K562 (cell line): ENCODE data around the gene CCR7. TPM values are rescaled to one million over a fixed set of nuclear protein-coding genes. Genes with fewer than 3 reads are reported as not detected.

ENCODE experiments used
- ATAC-seq: fragments of 200-7000 bp; cut with Tn5 transposase; 3 replicates; pipeline ENCODE4 v1.9.1; 2020; ENCODE audit warnings: moderate library complexity
- BruUV-seq: library from RNA; stranded (reverse); fragments of 400-500 nt; replicated peaks from 2 replicates; lab custom pipeline; 2021; lab: Mats Ljungman, UMichigan
- CTCF ChIA-PET: fragments of 300-600 bp; formaldehyde crosslinking; extraction: SDS; loops from one replicate; lab custom pipeline; 2021; ENCODE audit warnings: low intra/inter-chr PET ratio; lab: Yijun Ruan, JAX
- POLR2A ChIA-PET: fragments of 300-600, 350-650 bp; sonication (Branson Sonifier 250); formaldehyde crosslinking; extraction: SDS; loops from one replicate; lab custom pipeline; 2021; ENCODE audit warnings: antibody characterized with exemption, inconsistent platforms; lab: Yijun Ruan, JAX
- DNase-seq, 4 experiments: peaks; one replicate each; pipeline versions ENCODE4 v3.0.0 to v3.0.0-alpha.2; 2011 to 2018; ENCODE audit warnings: low spot score in 3 of 4, mixed read lengths in 3 of 4; ENCODE audit errors: extremely low read depth in 1 of 4
- FAIRE-seq: peaks from 2 replicates; lab custom pipeline; 2011; peaks lifted over from hg19 to GRCh38; lab: Jason Lieb, UNC
- H2AFZ ChIP-seq: 2 replicates; pipeline ENCODE4 v1.6.0; 2011; ENCODE audit warnings: low read depth, low read length, control low read depth, inconsistent platforms
- H3K27ac ChIP-seq: fragments of 200-600 bp; 3 replicates; pipeline ENCODE4 v1.8.0; 2011; ENCODE audit warnings: low read depth, mild to moderate bottlenecking, control low read depth, inconsistent platforms, low read length, moderate library complexity, mixed read lengths; ENCODE audit errors: extremely low read depth
- H3K27me3 ChIP-seq, 2 experiments: fragments of 300-600 bp in 1 of 2; 2 replicates in 1 of 2; 3 replicates in 1 of 2; pipeline versions ENCODE4 v1.6.0 to v1.8.0; 2011; ENCODE audit warnings: inconsistent platforms in 2 of 2, low read length in 2 of 2, mild to moderate bottlenecking in 1 of 2, mixed read lengths in 1 of 2, moderate library complexity in 1 of 2; ENCODE audit not compliant: control insufficient read depth in 2 of 2, insufficient read depth in 2 of 2
- H3K36me3 ChIP-seq: fragments of 300-600 bp; 3 replicates; pipeline ENCODE4 v1.8.0; 2011; ENCODE audit warnings: mild to moderate bottlenecking, low read length, inconsistent platforms; ENCODE audit not compliant: control insufficient read depth, insufficient read depth
- H3K4me1 ChIP-seq, 2 experiments: fragments of 200-600 bp in 1 of 2; replicated peaks in 1 of 2; 2 replicates in 1 of 2; 3 replicates in 1 of 2; pipeline versions ENCODE4 v1.5.1 to v1.8.0; 2011; ENCODE audit warnings: inconsistent platforms in 2 of 2, low read length in 2 of 2, mild to moderate bottlenecking in 1 of 2, mixed read lengths in 1 of 2, moderate library complexity in 1 of 2; ENCODE audit not compliant: control insufficient read depth in 2 of 2, insufficient read depth in 2 of 2
- H3K4me2 ChIP-seq: 2 replicates; pipeline ENCODE4 v1.6.1; 2011; ENCODE audit warnings: low read length, control low read depth, inconsistent platforms, mixed read lengths; ENCODE audit not compliant: insufficient read depth
- H3K4me3 ChIP-seq: fragments of 200-600 bp; sonication (generic), shearing (Covaris generic); 2 replicates; pipeline ENCODE4 v1.5.1; 2016; ENCODE audit warnings: control low read depth, inconsistent platforms
- H3K79me2 ChIP-seq: fragments of 200-600 bp; 3 replicates; pipeline ENCODE4 v1.8.0; 2011; ENCODE audit warnings: low read length, inconsistent platforms; ENCODE audit not compliant: control insufficient read depth, insufficient read depth
- H3K9ac ChIP-seq, 2 experiments: 2 replicates each; pipeline versions ENCODE4 v1.6.0 to v1.6.1; 2011; ENCODE audit warnings: low read depth in 2 of 2, low read length in 2 of 2, control low read depth in 1 of 2, inconsistent platforms in 1 of 2, mild to moderate bottlenecking in 1 of 2, mixed read lengths in 1 of 2; ENCODE audit not compliant: insufficient read depth in 1 of 2
- H3K9me1 ChIP-seq: one replicate; pipeline ENCODE4 v1.6.0; 2011; ENCODE audit warnings: inconsistent platforms, mild to moderate bottlenecking, low read length, moderate library complexity; ENCODE audit not compliant: control insufficient read depth, insufficient read depth
- H3K9me3 ChIP-seq: replicated peaks from 2 replicates; pipeline ENCODE4 v1.5.1; 2011; ENCODE audit warnings: low read depth, low read length, inconsistent platforms; ENCODE audit not compliant: control insufficient read depth, insufficient read depth
- H4K20me1 ChIP-seq: replicated peaks from 2 replicates; pipeline ENCODE4 v1.6.1; 2011; ENCODE audit warnings: low read length, inconsistent platforms, mixed read lengths; ENCODE audit not compliant: control insufficient read depth, insufficient read depth
- ARID2 ChIP-seq: fragments of 450-650 bp; IDR thresholded peaks from 2 replicates; pipeline ENCODE4 v1.6.1; 2017; ENCODE audit warnings: antibody characterized with exemption, mild to moderate bottlenecking
- CBX2 ChIP-seq: fragments of 200-600 bp; sonication (generic); IDR thresholded peaks from one replicate; pipeline ENCODE4 v1.6.1; 2012; ENCODE audit warnings: mild to moderate bottlenecking, low read length, inconsistent platforms; ENCODE audit not compliant: insufficient read depth, poor library complexity, severe bottlenecking
- ESRRB ChIP-seq: fragments of 250-450 bp; sonication (Bioruptor Pico); IDR thresholded peaks from 2 replicates; pipeline ENCODE4 v1.5.0; 2020; ENCODE audit warnings: mild to moderate bottlenecking, moderate library complexity, borderline replicate concordance
- FOXM1 ChIP-seq, 2 experiments: fragments of 450-650 bp in 1 of 2; sonication (generic) in 1 of 2; formaldehyde crosslinking in 1 of 2; IDR thresholded peaks; 2 replicates each; pipeline versions ENCODE4 v1.6.1 to v1.9.0; 2017 to 2022; ENCODE audit warnings: low read depth in 2 of 2, mild to moderate bottlenecking in 2 of 2, missing genetic modification reagents in 1 of 2, moderate library complexity in 1 of 2
- HDAC3 ChIP-seq: fragments of 450-650 bp; IDR thresholded peaks from 2 replicates; pipeline ENCODE4 v1.6.1; 2018; ENCODE audit warnings: borderline replicate concordance, mild to moderate bottlenecking, moderate library complexity; ENCODE audit not compliant: partially characterized antibody
- HDGF ChIP-seq: fragments of 450-650 bp; IDR thresholded peaks from 2 replicates; pipeline ENCODE4 v1.6.1; 2016
- HMG20A ChIP-seq: fragments of 450-650 bp; formaldehyde crosslinking; conservative IDR thresholded peaks from 2 replicates; pipeline ENCODE4 v1.4.0; 2020; ENCODE audit warnings: mild to moderate bottlenecking, mixed read lengths
- ILF3 ChIP-seq: fragments of 450-650 bp; IDR thresholded peaks from 2 replicates; pipeline ENCODE4 v1.6.1; 2018; ENCODE audit warnings: antibody characterized with exemption, mild to moderate bottlenecking, moderate library complexity, borderline replicate concordance
- JUNB ChIP-seq: fragments of 450-650 bp; formaldehyde crosslinking; conservative IDR thresholded peaks from 2 replicates; pipeline ENCODE4 v1.4.0; 2020; ENCODE audit warnings: mild to moderate bottlenecking
- MED1 ChIP-seq: sonication (generic); formaldehyde crosslinking; IDR thresholded peaks from 2 replicates; pipeline ENCODE4 v1.8.1; 2023; ENCODE audit warnings: missing genetic modification reagents, borderline replicate concordance
- MEF2A ChIP-seq: IDR thresholded peaks from 2 replicates; pipeline ENCODE4 v1.6.1; 2011; ENCODE audit warnings: low read depth, mild to moderate bottlenecking, low read length, moderate library complexity; ENCODE audit not compliant: control insufficient read depth
- PCBP2 ChIP-seq: fragments of 200-400 bp; formaldehyde crosslinking; IDR thresholded peaks from 2 replicates; pipeline ENCODE4 v1.6.1; 2018; ENCODE audit warnings: low read length, low read depth, mild to moderate bottlenecking, moderate library complexity; ENCODE audit not compliant: poor library complexity, severe bottlenecking
- PHB ChIP-seq: fragments of 250-450 bp; sonication (Bioruptor Pico); IDR thresholded peaks from 2 replicates; pipeline ENCODE4 v1.5.0; 2021
- POLR2A ChIP-seq: fragments of 450-650 bp; conservative IDR thresholded peaks from 2 replicates; pipeline ENCODE4 v1.6.1; 2016
- PURB ChIP-seq: sonication (generic); formaldehyde crosslinking; IDR thresholded peaks from 2 replicates; pipeline ENCODE4 v1.9.0; 2021; ENCODE audit warnings: low read depth, mild to moderate bottlenecking, missing genetic modification reagents
- RAD21 ChIP-seq, 2 experiments: fragments of 250-450 bp in 1 of 2; fragments of 450-650 bp in 1 of 2; sonication (Bioruptor Pico) in 1 of 2; formaldehyde crosslinking in 1 of 2; IDR thresholded peaks in 1 of 2; conservative IDR thresholded peaks in 1 of 2; 2 replicates each; pipeline versions ENCODE4 v1.4.0 to v1.8.0; 2020 to 2022; ENCODE audit warnings: mild to moderate bottlenecking in 2 of 2, moderate library complexity in 1 of 2
- TAF7 ChIP-seq: fragments of 450-650 bp; IDR thresholded peaks from 2 replicates; pipeline ENCODE4 v1.6.1; 2016; ENCODE audit warnings: missing genetic modification characterization, missing compliant biosample characterization
- TFAP4 ChIP-seq: sonication (generic); formaldehyde crosslinking; IDR thresholded peaks from 2 replicates; pipeline ENCODE4 v1.8.0; 2022; ENCODE audit warnings: missing genetic modification reagents, mild to moderate bottlenecking, moderate library complexity, borderline replicate concordance
- ZFP36 ChIP-seq: fragments of 150-350 bp; IDR thresholded peaks from 2 replicates; pipeline ENCODE4 v1.6.1; 2018; ENCODE audit warnings: low read length, low read depth; ENCODE audit not compliant: partially characterized antibody
- ZNF24 ChIP-seq: fragments of 450-650 bp; IDR thresholded peaks from 2 replicates; pipeline ENCODE4 v1.6.1; 2016
- ZNF436 ChIP-seq: fragments of 250-450, 450-650 bp; sonication (Bioruptor Pico); formaldehyde crosslinking; IDR thresholded peaks from 2 replicates; pipeline ENCODE4 v1.7.0; 2020; ENCODE audit warnings: mild to moderate bottlenecking
- ZNF512 ChIP-seq: IDR thresholded peaks from 2 replicates; pipeline ENCODE4 v1.6.1; 2016; ENCODE audit warnings: missing genetic modification characterization, missing compliant biosample characterization
- ZNF77 ChIP-seq: fragments of 250-450 bp; sonication (Bioruptor Pico); IDR thresholded peaks from 2 replicates; pipeline ENCODE4 v1.5.0; 2020
- WGBS: fragments of 100-300 bp; shearing (Covaris generic); methylation state at CpG from one replicate; pipeline ENCODE4 v1.1.6; 2016; ENCODE audit warnings: low coverage, mixed read lengths; ENCODE audit not compliant: insufficient coverage; ENCODE audit errors: missing lambda C conversion rate; 5-methylcytosine and 5-hydroxymethylcytosine counted together
- in situ Hi-C: fragments of 300-500 bp; cut with MboI; formaldehyde crosslinking; loops from 4 replicates; pipeline ENCODE4 v1.15.0; 2018; ENCODE audit warnings: inconsistent platforms, mixed read lengths
- intact Hi-C: fragments of 100-400 bp; cut with micrococcal nuclease; formaldehyde crosslinking; loops from 2 replicates; pipeline ENCODE4 v1.14.2; 2022
- polyA plus RNA-seq, 8 experiments: library from polyadenylated mRNA; depleted of rRNA in 4 of 8; stranded (reverse) in 5 of 8; unstranded in 3 of 8; fragments of >200 nt; fragmentation: Nextera tagmentation in 2 of 8; fragmentation: Illumina TruSeq in 1 of 8; extraction: Ambion mirVana in 2 of 8; extraction: Trizol in 1 of 8; gene quantifications; 2 replicates each; pipeline versions ENCODE4 v1.2.1 to v1.2.3, GENCODE V29; 2011 to 2014; ENCODE audit warnings: inconsistent platforms in 1 of 8, missing spikeins in 1 of 8
- total RNA-seq, 7 experiments: library from RNA; depleted of rRNA in 6 of 7; stranded (reverse); fragments of >200 nt in 6 of 7; fragmentation: Illumina TruSeq in 2 of 7; extraction: Trizol in 2 of 7; gene quantifications; 2 replicates each; pipeline versions ENCODE4 v1.2.1 to v1.2.3, GENCODE V29; 2011 to 2021; ENCODE audit warnings: low replicate concordance in 1 of 7

The CCR7 gene
- total and polyA plus RNA-seq, 9 of the 15 experiments (the other 6 are each of a cell fraction or from before 2014, with no cell fraction given): 0.14 to 1.4 (median 0.56) TPM

- peak overlapping the region in 1 of 2 experiments; percentile 35; a peak in 1 of 4 replicates for H3K9ac ChIP-seq
- ATAC-seq (no peak), FAIRE-seq (peak; percentile 19)
- TF ChIP-seq PCBP2 (no peak), TAF7 (no peak), RAD21 (CRISPR knock-in tag; conservative IDR thresholded peaks at IDR 0.05 in 1 of 2, IDR thresholded peaks at IDR 0.05 in 1 of 2) (no peak), POLR2A (no peak), ZFP36 (peak; percentile 95), JUNB (CRISPR knock-in tag) (no peak), PURB (CRISPR knock-in tag) (no peak), PHB (CRISPR knock-in tag) (no peak), ZNF24 (no peak), ZNF512 (tag) (no peak), HMG20A (no peak), MED1 (no peak), MEF2A (no peak), HDGF (no peak), ZNF436 (CRISPR knock-in tag) (peak; percentile 76), TFAP4 (CRISPR knock-in tag) (no peak), FOXM1 (IDR thresholded peaks at IDR 0.05; ENCODE audit: low read depth) (no peak), FOXM1 (CRISPR knock-in tag; IDR thresholded peaks at IDR 0.05; ENCODE audit: low read depth) (no peak), ARID2 (no peak), CBX2 (no peak), ILF3 (no peak), ESRRB (CRISPR knock-in tag) (no peak), ZNF77 (CRISPR knock-in tag) (no peak), HDAC3 (no peak)
Measured at GRCh38 chr17:40533896-40534295, 31.4 kb downstream of the CCR7 start.

More at GRCh38 chr17:40533896-40534295, 31.4 kb downstream of the CCR7 start:
- DNase-seq: no peak
- Histone ChIP-seq H3K9me1 (peaks cover 2% of the 10 kb centered on the region), H3K4me1 (peaks cover 23 to 38% of the 10 kb centered on the region in 2 experiments), H4K20me1 (no peaks in the 10 kb centered on the region), H3K79me2 (no peaks in the 10 kb centered on the region), H3K4me2 (peak overlapping the region; percentile 56; the same call in 1 of the 2 replicates), H3K36me3 (no peaks in the 10 kb centered on the region), H3K27me3 (no peaks in the 10 kb centered on the region), H2AFZ (peak overlapping the region; percentile 90), H3K27ac (peak overlapping the region; percentile 59), H3K4me3 (no peak overlapping the region), H3K9me3 (no peaks in the 10 kb centered on the region; the same call in 1 of the 2 replicates)
- CTCF ChIA-PET: interaction anchor here (0.9 to 3.0 kb wide), 6 partner anchors 92 to 420 kb away, joined by 3 to 28 read pairs (median 10); no protein-coding TSS in a partner anchor
- in situ Hi-C loops (no loop called here), intact Hi-C loops (loop anchor here (1.0 to 10.0 kb wide), 5 partner anchors 57 to 229 kb away; partner anchors contain the start of gene RARA)
- no TSS peak for BruUV-seq
- WGBS: 71% methylated on average over 4 of the region's 4 CpGs
- POLR2A ChIA-PET: interaction anchor here (0.6 to 2.5 kb wide), 15 partner anchors 8 to 1087 kb away, joined by 3 to 12 read pairs (median 4); partner anchors contain the start of gene TOP2A
